HG03469 (cell line): ENCODE measurements around the gene ITGAL.
"Not testable (repeated sequence)": the region's sequence is repeated elsewhere in the genome, so short reads cannot be mapped to it uniquely, and the experiment has no call there.

Experiments used
- ATAC-seq: cut with Tn5 transposase; IDR thresholded peaks from one replicate; pipeline ENCODE4 v1.9.1; 2021; ENCODE audit warnings: mild to moderate bottlenecking, moderate library complexity, moderate number of reproducible peaks; ENCODE audit not compliant: unreplicated experiment

ITGAL gene

DNA sequence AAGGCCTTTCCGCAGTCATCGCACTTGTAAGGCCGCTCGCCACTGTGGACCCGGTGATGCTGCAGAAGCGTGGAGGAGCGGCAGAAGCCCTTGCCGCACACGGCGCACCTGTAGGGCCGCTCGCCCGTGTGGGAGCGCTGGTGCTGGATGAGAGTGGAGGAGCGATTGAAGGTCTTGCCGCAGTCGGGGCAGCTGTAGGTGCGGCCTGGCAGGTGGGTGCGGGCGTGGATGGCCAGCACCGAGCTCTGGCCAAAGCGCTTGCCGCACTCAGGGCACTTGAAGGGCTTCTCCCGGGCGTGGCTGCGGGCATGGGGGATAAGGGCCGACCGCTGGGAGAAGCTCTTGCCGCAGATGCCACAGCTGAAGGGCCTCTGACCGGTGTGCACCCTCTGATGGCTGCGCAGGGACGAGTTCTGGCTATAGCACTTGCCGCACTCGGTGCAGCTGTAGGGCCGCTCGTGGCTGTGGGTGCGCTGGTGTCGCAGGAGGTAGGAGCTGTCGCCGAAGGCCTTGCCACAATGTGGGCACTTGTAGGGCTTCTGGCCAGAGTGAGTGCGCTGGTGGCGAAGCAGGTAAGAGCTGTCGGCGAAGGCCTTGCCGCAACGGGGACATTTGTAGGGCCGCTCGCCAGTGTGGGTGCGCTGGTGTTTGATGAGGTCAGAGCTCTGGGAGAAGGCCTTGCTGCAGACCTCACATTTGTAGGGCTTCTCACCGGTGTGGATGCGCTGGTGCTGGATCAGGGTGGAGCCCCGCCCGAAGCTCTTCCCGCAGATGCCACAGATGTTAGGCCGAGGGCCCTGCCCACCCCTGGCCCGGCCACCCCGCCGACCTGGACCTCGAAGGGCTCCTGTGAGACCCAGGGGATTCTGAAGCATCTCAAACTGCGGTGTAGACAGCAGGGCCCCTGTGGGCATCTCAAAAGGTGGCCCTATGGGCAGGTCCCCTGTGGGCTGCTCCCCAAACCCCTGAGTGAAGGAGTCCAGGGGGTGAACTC, 52.3 kb downstream of the ITGAL start:
- ATAC-seq = no peak

DNA sequence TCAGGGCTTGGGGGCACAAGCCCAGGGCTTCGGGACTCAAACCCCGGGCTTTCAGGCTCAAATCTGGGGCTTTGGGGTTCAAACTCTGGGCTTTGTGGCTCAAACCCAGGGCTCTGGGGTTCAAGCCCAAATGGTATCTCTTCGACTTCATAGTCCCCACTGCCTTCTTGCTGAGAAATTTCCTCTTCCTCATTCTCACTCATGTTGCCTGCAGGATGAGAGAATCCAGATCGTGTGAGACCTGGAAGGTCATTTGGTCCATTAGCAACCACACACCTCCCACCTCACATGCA, 53.2 kb downstream of the ITGAL start:
- no peak for ATAC-seq

GRCh38 chr16:30526137-30526822, 53.7 kb downstream of the ITGAL start, which contains the start of gene ZNF768:
Gene ZNF768 (minus strand): TSS chr16:30526566. CDS start chr16:30526413, 153 bp downstream.
- ATAC-seq = no peak

DNA sequence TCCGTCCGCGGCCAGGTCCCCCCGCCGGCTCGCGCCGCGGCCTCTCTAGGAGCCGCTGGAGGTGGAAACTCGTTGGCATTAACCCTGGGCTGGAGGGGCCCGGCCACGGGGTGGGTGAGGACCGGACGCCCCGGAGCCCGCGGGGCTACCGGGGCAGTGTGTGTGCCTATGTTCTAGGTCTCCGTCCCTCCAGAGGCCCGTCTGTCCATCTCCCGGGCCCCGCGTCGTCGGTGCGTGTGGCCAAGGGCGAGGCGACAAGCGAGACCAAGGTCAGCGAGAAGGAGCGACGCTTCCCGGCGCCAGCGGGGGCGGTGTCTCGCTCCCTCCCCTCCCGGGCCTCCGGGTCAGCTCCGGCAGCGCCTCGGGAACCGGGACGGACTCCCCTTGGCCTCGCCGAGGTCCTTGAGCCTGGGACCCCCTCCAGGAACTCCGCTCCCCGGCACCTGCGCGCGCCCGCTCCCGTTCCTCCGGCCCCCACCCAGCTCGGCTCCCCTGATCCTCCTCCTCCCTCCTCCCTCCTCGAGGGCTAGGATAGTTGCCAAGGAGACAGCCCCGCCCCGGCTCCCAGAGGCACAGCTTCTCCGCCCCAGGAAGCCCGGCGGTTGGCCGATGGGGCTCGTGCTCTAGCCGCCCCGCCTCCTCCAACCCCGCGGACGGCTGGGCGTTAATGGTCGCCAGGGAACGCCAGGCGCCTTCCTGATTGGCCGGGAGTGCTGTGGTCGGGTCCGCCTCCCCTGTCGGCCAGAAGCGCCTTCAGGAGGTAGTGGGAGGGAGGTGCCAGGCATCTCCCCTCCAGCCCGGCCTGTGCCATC, 54.5 kb downstream of the ITGAL start:
- ATAC-seq = peak; percentile 75

DNA sequence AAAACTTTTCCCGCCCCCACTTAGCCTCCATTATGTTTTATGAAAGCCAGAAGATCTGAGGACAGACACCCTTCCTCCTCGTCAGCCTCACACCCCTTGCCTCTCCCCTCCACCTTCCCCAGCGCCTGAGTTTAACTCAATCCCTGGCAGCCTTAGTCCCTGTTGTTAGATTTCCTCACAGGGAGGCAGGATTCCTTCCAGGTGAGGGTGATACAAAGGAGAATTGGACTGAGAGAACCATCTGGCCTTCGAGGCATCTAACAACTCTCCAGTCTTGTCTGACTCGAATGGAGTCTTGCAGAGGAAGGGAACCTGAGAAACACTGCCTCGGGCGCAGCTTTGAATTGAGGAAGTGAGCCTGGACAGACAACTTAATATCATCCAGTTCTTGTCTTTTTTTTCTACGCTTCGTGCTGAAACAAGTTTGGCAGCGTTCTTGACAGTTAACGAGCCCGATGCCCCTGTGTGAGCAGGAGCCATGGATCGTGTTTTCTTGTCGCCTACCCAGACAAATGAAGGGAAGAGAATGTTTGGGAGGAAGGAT, 55.2 kb downstream of the ITGAL start:
- no peak for ATAC-seq

GRCh38 chr16:30528799-30529457, 56.4 kb downstream of the ITGAL start:
- no peak for ATAC-seq

GRCh38 chr16:30530163-30531037, 57.9 kb downstream of the ITGAL start:
- ATAC-seq = no peak

DNA sequence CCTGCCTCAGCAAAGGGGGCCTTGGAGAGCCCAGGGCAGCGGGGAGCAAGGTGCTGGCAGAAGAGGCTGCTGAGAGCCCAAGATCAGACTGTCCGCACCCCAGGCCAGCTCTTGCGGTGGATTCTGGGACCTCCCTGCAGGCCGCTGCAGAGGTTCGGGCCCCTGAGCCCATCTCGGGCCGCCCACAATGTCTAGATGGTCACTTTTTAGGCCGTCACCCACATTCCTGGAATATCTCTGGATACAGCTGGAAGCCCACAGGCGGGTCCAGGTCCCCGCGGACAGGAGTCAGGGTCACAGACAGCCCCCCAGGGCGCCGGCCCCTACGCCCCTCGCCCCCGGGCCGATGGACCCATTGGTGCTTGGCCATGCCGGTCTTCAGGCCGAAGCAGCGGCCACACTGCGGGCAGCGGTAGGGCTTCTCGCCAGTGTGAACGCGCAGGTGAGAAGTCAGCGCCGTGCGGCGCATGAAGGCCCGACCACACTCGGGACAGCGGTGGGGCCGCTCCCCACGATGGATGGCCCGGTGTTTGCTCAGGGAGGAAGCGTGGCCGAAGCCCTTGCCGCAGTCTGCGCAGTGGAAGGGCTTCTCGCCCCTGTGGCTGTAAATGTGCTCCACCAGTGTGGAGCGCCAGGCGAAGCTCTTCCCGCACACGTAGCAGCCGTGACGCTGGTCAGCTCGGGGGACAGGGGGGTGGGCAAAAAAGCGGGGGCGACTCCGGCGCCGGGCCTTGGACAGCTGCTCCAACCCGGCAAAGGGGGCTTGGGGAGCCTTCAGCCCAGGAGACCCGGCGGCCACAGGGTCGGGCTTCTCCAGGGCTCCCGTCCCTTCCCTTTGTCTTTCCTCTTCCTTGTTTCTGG, 60.0 kb downstream of the ITGAL start:
- ATAC-seq = no peak

DNA sequence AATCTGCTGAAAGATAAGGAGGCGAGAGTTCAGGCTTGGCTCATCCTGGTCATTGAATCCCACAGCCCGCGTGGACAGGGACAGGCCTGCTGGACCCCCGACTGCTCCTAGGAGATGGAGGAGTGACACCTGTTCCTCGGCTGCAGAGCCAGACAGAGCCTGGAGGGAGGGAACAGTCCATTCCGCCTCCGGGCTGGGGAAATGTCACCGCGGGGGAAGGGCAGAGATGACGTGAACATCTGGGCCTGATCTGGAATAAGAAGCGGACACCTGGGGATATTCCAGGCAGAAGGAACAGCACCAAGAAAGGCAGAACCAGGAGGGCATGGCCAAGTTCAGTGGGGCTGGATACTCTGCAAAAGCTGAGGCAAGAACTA, 60.6 kb downstream of the ITGAL start:
- ATAC-seq = no peak

DNA sequence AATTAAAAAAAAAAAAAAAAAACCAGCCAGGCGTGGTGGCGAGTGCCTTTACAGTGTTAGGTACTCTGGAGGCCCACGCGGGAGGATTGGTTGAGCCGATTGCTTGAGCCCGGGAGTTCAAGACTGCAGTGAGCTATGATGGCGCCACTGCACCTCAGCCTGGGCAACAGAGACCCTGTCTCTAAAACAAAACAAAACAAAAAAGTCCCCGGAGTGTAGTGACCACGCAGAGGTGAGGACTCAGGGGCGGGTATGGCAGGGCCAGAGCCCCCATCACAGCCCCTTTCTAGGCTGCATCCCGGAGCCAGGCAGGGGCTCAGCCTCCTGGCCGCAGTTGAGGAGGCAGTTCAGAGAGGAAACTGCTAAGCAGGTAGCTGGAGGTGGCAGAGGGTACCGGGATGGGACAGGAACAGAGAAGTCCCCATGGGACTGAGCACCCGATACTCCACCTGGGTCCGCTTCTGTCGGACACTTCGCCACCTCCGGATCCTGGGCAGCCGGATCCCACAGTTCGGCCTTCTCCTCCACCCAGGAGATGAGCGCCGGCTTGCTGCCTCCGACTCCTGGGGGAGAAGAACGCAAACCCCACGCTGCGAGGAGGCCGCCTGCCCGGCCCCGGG, 61.3 kb downstream of the ITGAL start:
- ATAC-seq = no peak

DNA sequence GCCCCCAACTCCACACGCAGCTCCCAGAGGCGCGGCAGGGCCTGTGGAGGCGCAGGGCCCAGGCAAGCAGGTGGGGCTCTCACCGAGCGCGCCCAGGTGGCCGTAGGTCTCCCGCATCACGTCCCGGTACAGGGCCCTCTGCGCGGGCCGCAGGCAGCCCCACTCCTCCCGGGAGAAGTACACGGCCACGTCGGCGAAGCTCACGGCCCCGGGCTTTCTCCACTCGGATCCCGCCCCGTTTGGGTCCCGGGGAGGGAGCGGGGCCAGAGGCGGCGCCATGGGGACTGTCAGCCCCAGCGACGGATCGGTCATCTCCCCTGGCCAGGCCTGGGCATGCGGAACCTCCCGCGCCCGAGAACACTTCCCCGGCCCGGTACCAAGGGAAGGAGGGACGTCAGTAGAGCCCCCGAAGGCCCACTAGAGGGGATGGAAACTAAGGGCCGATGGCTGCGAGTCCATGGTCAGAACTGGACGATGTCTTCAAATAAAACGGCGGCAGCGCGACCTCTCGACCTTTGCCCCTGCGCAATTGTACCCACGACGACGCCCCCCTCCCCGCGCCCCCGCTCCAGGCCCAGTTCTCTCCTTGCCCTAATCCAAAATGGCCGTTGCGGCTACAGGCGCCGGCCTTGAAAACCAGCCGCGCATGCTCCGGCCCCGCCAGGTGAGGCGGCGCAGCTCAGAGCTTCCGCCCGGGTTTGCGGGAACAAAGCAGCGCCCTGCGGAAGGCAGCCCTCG, 62.0 kb downstream of the ITGAL start, which contains the start of gene ZNF747:
Gene ZNF747, minus strand, starts transcription at position 491 of the 738 bp plus-strand sequence. Its CDS starts 179 bp downstream, at position 312.
- ATAC-seq = no peak

DNA sequence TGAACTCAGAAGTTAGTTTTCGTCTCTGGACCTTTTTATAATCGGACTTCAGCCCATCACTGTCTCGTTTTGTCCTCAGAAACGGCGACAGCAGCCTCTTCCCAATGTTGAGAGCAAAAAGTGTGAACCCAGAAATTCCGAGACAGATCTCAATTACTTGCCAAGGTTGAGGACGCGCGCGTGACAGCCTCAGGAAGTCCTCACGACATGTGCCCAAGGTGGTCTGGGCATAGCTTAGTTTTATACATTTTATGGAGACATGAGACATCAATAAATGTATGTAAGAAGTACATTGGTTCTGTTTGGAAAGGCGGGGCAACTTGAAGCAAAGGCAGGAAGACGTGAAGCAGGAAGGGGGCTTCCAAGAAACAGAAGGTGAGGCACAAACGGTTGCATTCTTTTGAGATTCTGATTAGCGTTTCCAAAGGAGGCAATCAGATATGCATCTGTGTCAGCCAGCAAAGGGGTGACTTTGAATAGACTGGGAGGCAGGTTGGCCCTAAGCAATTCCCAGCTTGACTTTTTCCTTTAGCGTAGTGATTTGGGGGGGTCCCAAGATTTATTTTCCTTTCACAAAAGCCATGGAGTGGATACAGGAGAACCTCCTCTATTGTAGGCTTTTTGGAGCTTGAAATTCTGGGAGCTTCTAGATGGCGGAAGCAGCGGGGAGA, 62.7 kb downstream of the ITGAL start:
- ATAC-seq = no peak

- no peak for ATAC-seq
Measured at GRCh38 chr16:30535777-30536190, 63.2 kb downstream of the ITGAL start.

- not testable (repeated sequence) for ATAC-seq
Measured at GRCh38 chr16:30536391-30537024, 64.0 kb downstream of the ITGAL start.

- no peak for ATAC-seq
Measured at GRCh38 chr16:30539000-30539964, 66.7 kb downstream of the ITGAL start.
